ENCODE data around the gene CDC42BPB.

- TF ChIP-seq EZH2phosphoT487 (IDR thresholded peaks at IDR 0.05; ENCODE audit: insufficient read depth, low read depth) (no peak), EZH2 (IDR thresholded peaks at IDR 0.05; ENCODE audit: insufficient read depth, poor library complexity, severe bottlenecking) (no peak)
These were observed 44.1 kb upstream of the CDC42BPB start for GRCh38 chr14:103101257-103101962.

All from GM23248 (cell line).